ENCODE results near the gene PLA2G4B. TPM values are rescaled to one million over a fixed set of nuclear protein-coding genes. Genes with fewer than 3 reads are reported as not detected.

The PLA2G4B gene
- total RNA-seq, 1 donor from 2014 or later: 13.9 TPM

GRCh38 chr15:41886741-41887140 is 48.1 kb downstream of the PLA2G4B start:
- no peaks in the 10 kb centered on the region for H3K27me3 ChIP-seq
- no peak for TF ChIP-seq CTCF (IDR thresholded peaks at IDR 0.05)
- intact Hi-C loops (cut with DNase I): no loop called here

GRCh38 chr15:41887161-41887560 is 48.5 kb downstream of the PLA2G4B start:
- H3K27me3 ChIP-seq: no peaks in the 10 kb centered on the region
- intact Hi-C loops (cut with DNase I): no loop called here
- no peak overlapping the region for H3K27ac ChIP-seq
- no peaks in the 10 kb centered on the region for H3K9me3 ChIP-seq
- no peak for TF ChIP-seq CTCF (IDR thresholded peaks at IDR 0.05)
- H3K4me3 ChIP-seq: no peak overlapping the region
- H3K36me3 ChIP-seq: no peaks in the 10 kb centered on the region
- DNase-seq (ENCODE audit: low spot score in 2 of 2): no peak
- H3K4me1 ChIP-seq: peaks cover 0 to 3% of the 10 kb centered on the region in 2 donors

More at GRCh38 chr15:41886741-41887140, 48.1 kb downstream of the PLA2G4B start:
- Histone ChIP-seq H3K27ac (no peak overlapping the region), H3K9me3 (no peaks in the 10 kb centered on the region), H3K36me3 (no peaks in the 10 kb centered on the region), H3K4me3 (no peak overlapping the region), H3K4me1 (peaks cover 0 to 7% of the 10 kb centered on the region in 2 donors)
- no peak for DNase-seq (ENCODE audit: low spot score in 2 of 2)

- H3K27ac ChIP-seq: no peak overlapping the region
- TF ChIP-seq CTCF (IDR thresholded peaks at IDR 0.05): no peak
- no peaks in the 10 kb centered on the region for H3K36me3 ChIP-seq
- no peak overlapping the region for H3K4me3 ChIP-seq
- no peaks in the 10 kb centered on the region for H3K4me1 ChIP-seq
- no peaks in the 10 kb centered on the region for H3K9me3 ChIP-seq
- intact Hi-C loops (cut with DNase I): no loop called here
- no peaks in the 10 kb centered on the region for H3K27me3 ChIP-seq
- no peak for DNase-seq (ENCODE audit: low spot score in 2 of 2)
Measured at GRCh38 chr15:41887893-41888292, 49.2 kb downstream of the PLA2G4B start.

- no peaks in the 10 kb centered on the region for H3K9me3 ChIP-seq
- no peaks in the 10 kb centered on the region for H3K4me1 ChIP-seq
- no peak overlapping the region for H3K27ac ChIP-seq
- no peaks in the 10 kb centered on the region for H3K36me3 ChIP-seq
- H3K27me3 ChIP-seq: no peaks in the 10 kb centered on the region
- no peak for TF ChIP-seq CTCF (IDR thresholded peaks at IDR 0.05)
- intact Hi-C loops (cut with DNase I): no loop called here
- no peak overlapping the region for H3K4me3 ChIP-seq
- no peak for DNase-seq (ENCODE audit: low spot score in 2 of 2)
Measured at GRCh38 chr15:41888662-41889253, 50.1 kb downstream of the PLA2G4B start.

GRCh38 chr15:41890050-41890690 is 51.5 kb downstream of the PLA2G4B start:
- Histone ChIP-seq H3K27me3 (no peaks in the 10 kb centered on the region), H3K4me3 (no peak overlapping the region), H3K27ac (no peak overlapping the region), H3K4me1 (peaks cover 0 to 11% of the 10 kb centered on the region in 2 donors), H3K36me3 (no peaks in the 10 kb centered on the region), H3K9me3 (no peaks in the 10 kb centered on the region)
- no peak for TF ChIP-seq CTCF (IDR thresholded peaks at IDR 0.05)
- intact Hi-C loops (cut with DNase I): no loop called here
- no peak for DNase-seq (ENCODE audit: low spot score in 2 of 2)

All from ascending aorta (tissue), 2 donors.